Smooth muscle cell of the brain vasculature (primary cell): ENCODE results near the gene SERPING1.
A peak's percentile ranks its signal among the peaks of the same experiment; 100 is the strongest.

Experiments used
- DNase-seq: peaks from one replicate; pipeline ENCODE4 v3.0.0-alpha.2; 2012; ENCODE audit warnings: low read depth, low spot score

The SERPING1 gene

GRCh38 chr11:57597916-57598830, 688 bp downstream of the SERPING1 start:
- DNase-seq, result peak; percentile 17

DNA sequence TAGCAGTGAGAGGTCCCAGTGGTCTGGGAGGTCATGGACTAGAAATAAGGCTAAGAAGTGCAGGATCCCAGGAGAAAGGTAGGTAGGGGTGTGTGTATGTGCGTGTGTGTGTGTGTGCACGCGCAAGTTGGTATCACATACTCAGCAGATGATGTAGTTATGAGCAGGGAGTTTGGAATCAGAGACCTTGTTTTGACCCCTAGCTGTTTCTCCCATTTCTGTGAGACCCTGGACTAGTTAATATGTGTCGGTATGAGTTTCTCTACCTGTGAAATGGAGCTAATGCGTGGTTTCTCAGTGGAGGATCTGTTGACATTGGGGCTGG, 1.3 kb downstream of the SERPING1 start:
- DNase-seq, result no peak

DNA sequence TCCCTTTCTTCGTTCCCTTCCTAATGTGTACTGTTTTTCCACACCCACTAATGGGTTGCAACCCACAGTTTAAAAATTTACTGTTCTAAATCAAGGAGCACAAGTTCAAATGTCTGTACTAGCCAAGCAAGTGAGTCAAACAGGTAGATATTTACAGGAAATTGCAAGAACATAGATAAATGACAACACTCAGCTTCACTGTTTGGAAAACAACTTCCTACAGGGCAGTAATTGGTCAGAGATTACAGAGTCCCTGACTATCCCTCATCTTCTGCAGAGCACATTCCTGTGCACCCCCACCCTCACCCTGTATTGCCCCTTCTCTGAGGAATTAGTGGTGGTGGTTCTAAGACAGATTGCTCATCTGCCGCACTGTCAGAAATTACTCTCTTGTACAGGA, 1.9 kb downstream of the SERPING1 start:
- DNase-seq, result no peak

DNA sequence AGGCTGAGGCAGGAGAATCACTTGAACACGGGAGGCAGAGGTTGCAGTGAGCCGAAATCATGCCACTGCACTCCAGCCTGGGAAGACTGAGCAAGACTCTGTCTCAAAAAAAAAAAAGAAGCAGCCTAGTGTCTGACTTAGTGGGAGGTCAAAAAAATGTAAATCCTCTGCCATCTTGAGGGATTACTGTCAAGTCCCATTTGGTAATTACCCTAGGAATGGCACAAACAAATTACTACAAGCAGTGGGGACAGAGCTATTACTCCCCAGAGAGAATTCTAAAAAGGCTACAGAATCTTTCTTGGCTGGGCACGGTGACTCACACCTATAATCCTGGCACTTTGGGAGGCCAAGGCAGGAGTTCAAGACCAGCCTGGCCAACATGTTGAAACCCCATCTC, 3.8 kb downstream of the SERPING1 start:
- no peak for DNase-seq

DNA sequence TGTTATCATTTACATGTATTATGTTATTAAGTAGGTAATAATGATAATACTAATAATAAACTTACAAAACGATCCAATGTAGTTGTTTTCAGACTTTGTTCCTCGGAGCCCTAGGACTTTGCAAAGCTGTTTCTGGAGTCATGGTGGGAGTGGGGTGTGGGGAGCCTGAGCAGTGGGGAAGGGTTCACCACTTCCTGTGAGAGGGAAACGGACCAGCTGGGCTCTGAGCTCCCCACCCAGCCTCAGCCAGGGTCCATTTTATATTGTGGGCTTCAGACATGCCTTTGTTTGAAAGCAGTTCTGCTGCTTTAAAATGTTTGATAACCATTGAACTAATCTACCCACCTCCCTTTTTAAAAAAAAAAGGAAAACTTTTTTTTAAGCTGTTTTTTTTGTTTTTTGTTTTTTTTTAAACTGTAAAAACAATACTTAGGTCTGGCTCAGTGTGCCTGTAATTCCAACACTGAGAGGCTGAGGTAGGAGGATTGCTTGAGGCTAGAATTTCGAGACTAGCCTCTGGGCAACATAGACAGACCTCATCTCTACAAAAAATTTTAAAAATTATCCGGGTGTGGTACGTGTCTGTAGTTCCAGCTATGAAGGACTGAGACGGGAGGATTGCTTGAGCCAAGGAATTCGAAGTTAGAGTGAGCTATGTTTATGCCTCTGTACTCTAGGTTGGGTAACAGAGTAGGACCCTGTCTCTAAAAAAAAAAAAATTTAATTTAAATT, 7.0 kb downstream of the SERPING1 start:
- no peak for DNase-seq

- DNase-seq, result no peak
These were observed 7.5 kb downstream of the SERPING1 start for GRCh38 chr11:57605028-57605420.

DNA sequence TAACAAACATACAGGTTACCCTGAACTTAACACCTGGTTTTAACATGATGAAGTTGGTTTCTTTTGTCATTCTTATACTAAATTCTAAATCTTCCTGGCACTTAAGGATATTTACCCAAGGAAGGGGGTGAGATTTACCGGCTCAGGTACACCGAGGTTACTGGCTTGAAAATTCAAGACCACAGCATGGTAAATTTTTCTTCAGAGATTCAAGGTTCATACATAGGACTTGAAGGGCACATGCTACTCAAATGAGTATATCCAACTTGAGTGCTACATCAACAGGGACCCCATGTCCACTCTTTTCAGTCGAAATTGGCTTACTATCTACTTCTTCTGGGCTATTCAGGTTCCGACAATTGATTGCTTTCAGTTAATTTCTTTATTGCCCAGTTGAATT, 12.7 kb downstream of the SERPING1 start:
- no peak for DNase-seq

DNA sequence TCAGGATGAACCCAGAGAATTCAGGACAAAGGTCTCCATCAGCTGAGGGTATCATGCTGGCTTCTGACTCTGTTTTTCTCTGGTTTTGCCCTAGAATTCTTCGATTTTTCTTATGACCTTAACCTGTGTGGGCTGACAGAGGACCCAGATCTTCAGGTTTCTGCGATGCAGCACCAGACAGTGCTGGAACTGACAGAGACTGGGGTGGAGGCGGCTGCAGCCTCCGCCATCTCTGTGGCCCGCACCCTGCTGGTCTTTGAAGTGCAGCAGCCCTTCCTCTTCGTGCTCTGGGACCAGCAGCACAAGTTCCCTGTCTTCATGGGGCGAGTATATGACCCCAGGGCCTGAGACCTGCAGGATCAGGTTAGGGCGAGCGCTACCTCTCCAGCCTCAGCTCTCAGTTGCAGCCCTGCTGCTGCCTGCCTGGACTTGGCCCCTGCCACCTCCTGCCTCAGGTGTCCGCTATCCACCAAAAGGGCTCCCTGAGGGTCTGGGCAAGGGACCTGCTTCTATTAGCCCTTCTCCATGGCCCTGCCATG, 16.8 kb downstream of the SERPING1 start:
- DNase-seq, result no peak

- no peak for DNase-seq
These were observed 17.8 kb downstream of the SERPING1 start for GRCh38 chr11:57615308-57615707.

DNA sequence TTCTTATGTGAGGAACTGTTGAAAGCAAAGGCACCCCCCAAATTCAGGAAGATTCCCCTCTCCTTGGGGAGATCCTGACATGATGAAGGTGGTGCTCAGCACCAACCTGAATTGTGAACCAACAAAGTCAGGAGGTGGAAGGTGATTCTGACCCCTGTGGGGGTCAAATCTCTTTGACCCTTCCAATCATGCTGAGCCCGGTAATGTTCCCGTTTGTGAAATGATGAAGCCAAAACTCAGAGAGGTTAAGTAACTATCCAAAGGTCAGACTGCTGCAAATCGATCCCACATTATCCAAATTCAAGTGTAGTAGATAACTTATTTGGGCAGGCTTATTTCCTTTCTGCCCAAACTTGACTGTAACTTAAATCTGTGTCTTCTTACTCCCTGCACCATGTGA, 19.1 kb downstream of the SERPING1 start:
- no peak for DNase-seq

DNA sequence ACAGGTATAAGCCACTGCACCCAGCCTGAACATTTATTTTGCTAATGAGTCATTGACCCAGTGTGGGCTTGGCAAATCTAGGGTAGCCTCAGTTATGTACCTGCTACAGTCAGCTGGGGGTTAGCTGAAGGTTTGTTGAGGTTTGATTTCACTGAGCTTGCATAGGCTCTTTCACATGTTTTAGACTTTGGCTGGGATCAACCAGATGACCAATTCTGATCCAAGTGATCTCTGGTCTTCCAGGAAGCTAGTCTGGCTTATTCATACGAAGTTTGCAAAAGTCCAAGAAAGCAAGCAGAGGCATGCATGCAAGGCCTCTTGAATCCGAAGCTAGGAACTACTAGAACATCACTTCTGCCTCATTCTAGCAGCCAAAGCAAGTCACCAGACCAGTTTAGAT, 21.0 kb downstream of the SERPING1 start:
- DNase-seq, result no peak

DNA sequence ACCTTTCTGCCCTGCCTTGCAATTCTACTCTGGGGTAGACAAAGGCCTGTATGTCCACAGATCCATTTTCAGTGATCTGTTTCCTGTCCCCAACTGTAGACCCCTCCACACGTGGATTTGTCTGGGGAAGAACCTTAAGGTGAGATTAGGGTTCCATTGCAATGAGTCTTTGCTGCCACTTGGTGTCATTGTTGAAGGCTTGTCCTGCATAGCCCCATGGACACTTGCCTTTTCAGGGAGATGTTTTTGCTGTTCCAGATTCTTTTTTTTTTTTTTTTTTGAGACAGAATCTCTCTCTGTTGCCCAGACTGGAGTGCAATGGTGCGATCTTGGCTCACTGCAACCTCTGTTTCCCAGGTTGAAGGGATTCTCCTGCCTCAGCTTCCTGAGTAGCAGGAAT, 21.8 kb downstream of the SERPING1 start:
- no peak for DNase-seq

DNA sequence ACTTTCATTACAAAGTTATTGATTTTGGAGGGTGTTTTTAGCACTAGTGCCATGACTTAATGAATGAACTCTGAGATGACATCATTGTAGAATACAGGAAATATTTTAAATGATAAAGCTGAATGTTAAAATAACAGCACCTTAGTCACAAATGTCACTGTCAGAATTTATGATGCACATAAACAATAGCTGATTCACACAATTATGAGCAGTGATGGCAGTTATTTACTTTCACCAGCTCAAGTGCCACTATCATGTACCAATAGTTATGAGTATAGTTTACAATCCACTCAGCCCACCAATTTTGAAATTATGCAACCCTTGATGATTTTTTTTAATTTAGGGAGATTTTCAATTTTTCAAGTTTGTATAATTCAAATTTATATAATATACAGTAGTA, 23.0 kb downstream of the SERPING1 start:
- DNase-seq, result no peak

DNA sequence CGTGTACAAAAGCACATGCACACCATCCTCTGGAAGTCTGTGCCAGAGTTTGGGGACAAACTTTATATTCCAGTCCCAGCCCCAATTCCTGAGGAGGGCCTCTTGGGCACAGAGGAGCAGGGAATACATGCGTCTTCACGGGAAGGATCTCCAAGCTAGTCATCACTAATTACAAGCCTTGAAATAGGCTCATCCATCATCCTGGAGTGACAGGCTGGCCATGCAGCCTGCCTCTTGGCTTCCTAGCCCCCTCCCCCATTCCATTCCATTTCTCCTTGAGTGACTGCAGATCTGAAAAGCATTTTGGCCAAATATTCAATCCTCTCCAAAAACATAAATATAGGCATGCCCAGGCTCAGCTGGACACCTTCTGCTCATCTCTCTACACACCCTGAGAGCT, 24.8 kb downstream of the SERPING1 start:
- no peak for DNase-seq

DNA sequence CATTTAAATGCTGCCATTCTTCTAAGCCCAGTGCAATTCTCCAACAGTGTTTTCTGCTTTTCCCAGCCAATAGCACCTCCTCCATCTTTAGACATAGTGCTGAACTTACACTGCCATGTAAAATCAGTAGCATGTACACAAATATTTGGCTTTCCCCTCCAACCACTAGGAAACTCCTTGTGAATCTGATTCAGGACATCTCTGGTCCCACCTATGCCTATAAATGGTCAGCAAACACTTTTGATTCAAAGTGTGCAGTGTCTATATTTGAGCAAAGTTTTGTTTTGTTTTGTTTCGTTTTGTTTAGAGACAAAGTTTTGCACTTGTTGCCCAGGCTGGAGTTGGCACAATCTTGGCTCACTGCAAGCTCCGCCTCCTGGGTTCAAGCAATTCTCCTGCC, 27.4 kb downstream of the SERPING1 start:
- DNase-seq, result no peak

- DNase-seq, result no peak
These were observed 29.4 kb downstream of the SERPING1 start for GRCh38 chr11:57626895-57627294.

DNA sequence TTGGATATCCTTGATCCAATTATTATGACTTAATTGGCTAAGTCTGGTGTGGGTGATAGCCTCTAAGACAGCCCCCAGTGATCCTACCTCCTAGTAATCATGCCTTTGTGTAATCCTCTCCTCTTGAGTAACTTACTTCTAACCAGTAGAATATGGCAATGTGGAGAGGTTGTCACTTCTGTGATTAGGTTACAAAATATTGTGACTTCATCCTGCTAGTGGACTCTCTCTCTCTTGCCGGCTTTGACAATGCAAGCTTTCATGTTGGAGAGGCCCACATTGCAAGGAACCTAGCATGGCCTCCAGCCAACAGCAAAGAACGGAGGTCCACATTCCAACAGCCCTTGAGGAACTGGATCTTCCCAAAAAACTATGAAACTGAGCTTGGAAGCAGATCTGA, 32.7 kb downstream of the SERPING1 start:
- DNase-seq, result no peak

DNA sequence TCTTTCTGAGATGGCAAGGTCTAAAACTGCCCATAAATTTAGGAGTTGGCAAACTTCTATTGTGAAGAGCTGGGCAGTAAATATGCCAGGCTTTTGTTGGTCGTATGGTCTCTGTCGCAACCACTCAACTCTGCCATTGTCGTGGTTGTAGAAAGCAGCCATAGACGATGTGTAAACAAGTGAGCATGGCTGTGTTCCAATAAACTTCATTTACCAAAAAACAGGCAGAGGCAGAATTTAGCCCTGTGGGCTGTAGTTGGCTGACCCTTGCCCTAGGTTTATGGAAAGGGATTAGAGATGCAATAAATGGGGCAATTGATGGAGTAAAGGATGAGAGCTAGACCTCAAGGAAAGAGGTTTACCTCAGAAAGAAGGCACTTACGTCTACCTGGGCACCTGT, 34.6 kb downstream of the SERPING1 start:
- no peak for DNase-seq

GRCh38 chr11:57633394-57634070, 36.0 kb downstream of the SERPING1 start:
- DNase-seq, result no peak

GRCh38 chr11:57634311-57634710, 36.8 kb downstream of the SERPING1 start:
- DNase-seq, result no peak

- no peak for DNase-seq
These were observed 37.8 kb downstream of the SERPING1 start for GRCh38 chr11:57635246-57635645.

DNA sequence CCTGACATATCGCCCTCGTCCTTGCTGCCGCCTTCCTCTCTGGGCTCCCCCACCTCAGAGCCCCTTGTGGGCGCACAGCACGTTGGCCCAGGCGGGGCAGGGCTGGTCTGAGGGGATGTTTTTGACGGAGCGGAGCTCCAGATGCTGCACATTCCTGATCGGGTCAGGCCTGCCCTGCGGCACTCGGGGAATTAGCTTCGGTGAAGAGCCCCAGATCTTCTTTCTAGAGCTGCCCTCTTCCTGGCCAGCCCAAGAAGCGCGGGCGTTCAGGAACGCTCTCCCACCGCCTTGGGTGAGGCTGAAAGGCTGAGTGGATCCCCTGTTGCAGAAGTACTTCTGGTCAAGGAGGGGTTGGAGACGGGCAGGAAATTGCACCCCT, 40.1 kb downstream of the SERPING1 start:
- no peak for DNase-seq
